Measurements from ENCODE around the gene C21orf91. TPM values are rescaled to one million over a fixed set of nuclear protein-coding genes. Genes with fewer than 3 reads are reported as not detected.

C21orf91 gene
- total and polyA plus RNA-seq, 2 experiments from 2014 or later, result 10.9 to 20.0 TPM

GRCh38 chr21:17765207-17765606 lies 53.9 kb downstream of the C21orf91 start:
- Mint-ChIP-seq H3K36me3 (ENCODE audit: low read depth) (no peaks in the 10 kb centered on the region), H3K27ac (no peak overlapping the region), H3K4me1 (no peaks in the 10 kb centered on the region), H3K4me3 (no peak overlapping the region), H3K9me3 (peaks cover 2% of the 10 kb centered on the region), H3K27me3 (ENCODE audit: insufficient read depth, low read depth, poor library complexity) (no peaks in the 10 kb centered on the region)
- DNase-seq (ENCODE audit: low spot score) (no peak), ATAC-seq (no peak)
- no peaks in the 10 kb centered on the region for H4K20me1 ChIP-seq (replicated peaks; ENCODE audit: insufficient read depth)
- no peaks in the 10 kb centered on the region for H3F3A ChIP-seq (replicated peaks; ENCODE audit: low read depth)
- H3K4me1 ChIP-seq (ENCODE audit: insufficient read depth), result no peaks in the 10 kb centered on the region
- no peak overlapping the region for H3K4me3 ChIP-seq
- H3K79me2 ChIP-seq (replicated peaks; ENCODE audit: insufficient read depth), result no peaks in the 10 kb centered on the region
- 0 out of 2 replicates have a peak, but pooled peaks cover 9% of the 10 kb centered on the region for H3K9me2 ChIP-seq (ENCODE audit: insufficient read depth)
- H3K4me2 ChIP-seq, result no peak overlapping the region
- no peak overlapping the region for H2AFZ ChIP-seq
- H3K36me3 ChIP-seq (ENCODE audit: insufficient read depth), result no peaks in the 10 kb centered on the region
- TF ChIP-seq ZNF114 (CRISPR knock-in tag; IDR thresholded peaks at IDR 0.05) (no peak), EZH2 (IDR thresholded peaks at IDR 0.05; ENCODE audit: low read depth, unreplicated experiment) (no peak), ZNF331 (CRISPR knock-in tag; IDR thresholded peaks at IDR 0.05; ENCODE audit: low read depth) (no peak), ZNF462 (CRISPR knock-in tag; IDR thresholded peaks at IDR 0.05) (no peak), ETS1 (IDR thresholded peaks at IDR 0.05) (no peak), STAT1 (IDR thresholded peaks at IDR 0.05; ENCODE audit: unreplicated experiment) (no peak), NANOG (IDR thresholded peaks at IDR 0.05; ENCODE audit: borderline replicate concordance) (no peak), REST (IDR thresholded peaks at IDR 0.05; ENCODE audit: unreplicated experiment) (no peak), CTCF (conservative IDR thresholded peaks at IDR 0.05; ENCODE audit: low read depth in 2 of 2) (no peak), EZH2phosphoT487 (IDR thresholded peaks at IDR 0.05; ENCODE audit: unreplicated experiment) (no peak)
- no peak overlapping the region for H3K27ac ChIP-seq (ENCODE audit: low read depth)
- no peaks in the 10 kb centered on the region for H3K27me3 ChIP-seq (ENCODE audit: insufficient read depth)

Measured in GM23338 (cell line).